Measurements from ENCODE around the gene ZSCAN1.
A peak's percentile ranks its signal among the peaks of the same experiment; 100 is the strongest.
"Not testable (repeated sequence)": the region's sequence is repeated elsewhere in the genome, so short reads cannot be mapped to it uniquely, and the experiment has no call there.

Gene ZSCAN1

DNA sequence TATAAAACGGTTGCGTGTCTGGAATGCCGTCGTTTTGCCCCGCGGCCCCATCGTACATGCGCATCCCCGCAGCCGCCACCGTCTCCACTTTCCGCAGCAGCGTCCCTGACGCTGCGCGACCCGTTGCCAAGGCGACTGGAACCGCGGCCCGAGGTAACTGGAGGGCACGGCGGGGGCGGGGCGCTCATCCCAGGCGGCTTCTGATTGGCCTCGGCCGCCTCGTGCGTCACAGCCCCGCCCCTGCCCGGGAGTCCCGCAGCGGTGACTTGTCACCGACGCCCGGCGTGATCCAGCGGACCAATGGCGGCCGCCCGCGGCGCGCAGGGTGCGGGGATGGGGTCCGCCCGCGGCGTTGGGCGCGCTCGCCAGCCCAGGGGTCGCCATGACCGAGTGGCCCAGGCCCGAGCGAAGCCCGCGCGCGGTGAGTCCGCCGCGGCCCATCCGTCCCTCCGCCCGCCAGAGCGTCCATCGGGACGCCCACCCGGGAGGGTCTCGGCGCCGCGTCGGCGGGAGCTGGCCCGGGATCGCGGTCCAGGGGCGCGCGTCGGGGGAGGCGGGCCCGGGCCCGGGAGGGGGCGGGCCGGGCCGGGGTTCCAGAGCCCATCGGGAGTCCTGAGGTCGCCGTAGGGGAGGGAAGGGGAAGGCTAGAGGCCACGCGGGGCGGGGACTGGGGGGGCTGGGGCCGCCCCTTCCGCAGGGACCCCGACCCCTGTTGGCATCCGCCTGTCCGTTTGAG, at the start of gene ZSCAN1:
Gene ZSCAN1 (plus strand): TSS at position 285 of the 736 bp plus-strand sequence. CDS start 3,812 bp downstream, outside the sequence.
- peak; percentile 21 for FAIRE-seq

DNA sequence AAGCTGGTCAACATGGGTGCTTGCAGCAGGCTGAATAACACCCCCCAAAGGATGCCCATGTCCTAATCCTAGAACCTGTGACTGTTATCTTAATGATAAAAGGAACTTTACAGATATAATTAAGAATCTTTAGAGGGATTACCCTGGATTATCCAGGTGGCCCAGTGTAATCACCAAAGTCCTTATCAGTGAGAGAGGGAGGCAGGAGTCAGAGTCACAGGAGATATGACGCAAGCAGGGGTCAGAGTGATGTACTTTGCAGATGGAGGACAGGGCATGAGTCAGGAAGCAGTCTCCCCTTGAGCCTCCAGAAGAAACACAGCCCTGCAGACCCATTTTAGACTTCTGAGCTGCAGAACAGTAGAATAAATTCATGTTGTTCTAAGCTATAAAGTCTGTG, 41.0 kb upstream of the ZSCAN1 start:
- no peak for FAIRE-seq

DNA sequence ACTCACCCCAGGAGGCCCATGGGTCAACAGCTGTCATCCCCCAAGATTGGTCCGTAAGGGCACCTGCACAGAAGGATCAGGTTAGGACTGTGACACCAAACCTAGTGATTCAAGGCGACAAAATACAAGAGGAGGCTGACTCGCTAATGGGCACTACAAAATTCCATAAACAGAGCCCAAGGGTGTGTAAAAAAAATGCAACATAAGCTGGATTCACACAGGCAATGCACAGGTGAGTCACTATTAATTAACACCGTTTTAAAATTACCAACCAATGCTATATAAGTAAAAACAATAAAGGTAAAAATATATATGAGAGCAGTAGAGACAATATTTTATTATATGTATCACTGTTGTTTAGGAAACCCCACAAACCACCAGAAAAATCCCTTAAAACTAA, 33.1 kb upstream of the ZSCAN1 start:
- no peak for FAIRE-seq

DNA sequence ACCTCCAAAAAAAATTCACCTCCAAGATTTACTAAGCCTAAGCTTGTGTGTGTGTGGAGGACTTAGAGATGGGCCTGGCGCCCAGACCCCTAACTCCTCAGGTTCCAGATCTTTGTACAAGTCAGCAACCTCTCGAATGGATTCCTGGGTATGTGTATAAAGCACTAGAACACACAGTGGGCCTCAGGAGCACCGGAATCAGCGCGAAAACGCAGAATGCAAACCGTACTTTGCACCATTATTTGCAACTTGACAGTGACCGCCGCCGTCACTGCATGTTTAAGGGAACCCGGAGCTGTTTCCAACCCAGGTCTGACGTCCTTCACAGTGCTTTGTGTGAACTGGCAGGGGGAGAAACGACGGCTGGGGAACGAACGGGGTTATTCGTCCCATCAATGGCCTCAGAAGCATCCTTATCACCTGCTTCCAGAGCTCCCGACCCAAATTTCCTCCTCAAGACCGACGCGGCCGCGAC, 31.9 kb upstream of the ZSCAN1 start:
- FAIRE-seq = no peak

- FAIRE-seq = no peak
Observed at GRCh38 chr19:58002384-58003173, 31.2 kb upstream of the ZSCAN1 start, which contains the start of gene ZNF606. Gene ZNF606 (minus strand): TSS chr19:58002820. CDS start chr19:58001319, 1,501 bp downstream.

GRCh38 chr19:58003174-58003828, 30.5 kb upstream of the ZSCAN1 start:
- FAIRE-seq = no peak

DNA sequence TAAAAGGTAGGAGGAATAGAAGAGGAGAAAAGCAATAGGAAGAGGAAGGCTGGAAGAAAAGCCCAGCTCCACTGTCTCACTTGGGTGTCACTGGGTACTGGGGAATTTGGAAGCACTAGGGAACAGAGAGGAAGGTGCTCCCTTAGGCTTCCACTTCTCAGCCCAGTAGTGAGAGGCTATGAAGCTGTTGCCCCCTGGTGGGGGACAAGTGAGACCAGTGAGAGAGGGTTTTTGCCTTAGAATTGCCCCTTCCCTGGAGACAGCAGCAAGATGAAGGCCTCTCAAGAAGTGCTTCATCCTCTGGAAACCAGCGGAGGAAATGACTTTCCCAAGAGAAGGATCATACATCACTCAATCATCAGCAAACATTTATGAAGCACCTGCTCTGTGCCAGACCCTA, 26.5 kb upstream of the ZSCAN1 start:
- no peak for FAIRE-seq

GRCh38 chr19:58008877-58009276, 24.9 kb upstream of the ZSCAN1 start:
- not testable (repeated sequence) for FAIRE-seq

DNA sequence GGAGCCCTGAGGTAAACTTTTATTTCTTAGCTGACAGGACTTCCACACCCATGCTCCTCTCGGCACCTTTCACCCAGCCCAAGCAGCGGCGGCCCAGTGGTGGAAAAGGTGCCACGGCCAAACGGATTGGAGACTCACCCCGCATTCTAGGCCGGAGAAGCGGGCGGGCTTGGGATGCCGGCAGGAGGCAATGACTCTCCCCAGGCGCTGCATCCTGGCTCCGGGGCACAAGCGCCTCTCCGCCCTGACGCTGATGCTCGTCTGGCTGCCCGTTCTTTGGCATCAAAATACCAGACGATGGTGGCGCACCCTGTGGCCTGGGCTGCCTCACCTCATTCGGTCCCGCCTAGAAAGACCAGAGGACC, 24.5 kb upstream of the ZSCAN1 start:
- no peak for FAIRE-seq

- FAIRE-seq = no peak
Observed at GRCh38 chr19:58009666-58010301, 24.0 kb upstream of the ZSCAN1 start.

- FAIRE-seq = no peak
Observed at GRCh38 chr19:58010507-58010906, 23.3 kb upstream of the ZSCAN1 start.

DNA sequence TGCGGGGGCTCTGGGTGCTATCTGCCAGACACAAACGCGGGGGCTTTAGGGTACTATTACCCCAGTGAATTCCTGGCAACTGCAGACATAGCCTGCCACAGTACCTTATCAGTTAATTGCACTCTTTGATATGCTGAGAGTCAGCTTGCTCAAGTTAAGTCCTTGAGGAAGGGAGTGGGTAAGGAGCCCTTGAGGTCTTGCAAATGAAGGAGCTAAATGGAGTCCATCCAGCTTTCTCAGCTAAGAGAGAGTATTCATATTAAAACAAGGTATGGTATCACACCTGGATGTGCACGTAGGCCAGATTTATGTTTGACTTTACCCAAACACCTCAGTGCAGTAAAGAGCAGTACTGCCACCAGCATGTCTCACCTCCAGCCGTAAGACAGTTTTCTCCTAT, 19.7 kb upstream of the ZSCAN1 start:
- FAIRE-seq = no peak

DNA sequence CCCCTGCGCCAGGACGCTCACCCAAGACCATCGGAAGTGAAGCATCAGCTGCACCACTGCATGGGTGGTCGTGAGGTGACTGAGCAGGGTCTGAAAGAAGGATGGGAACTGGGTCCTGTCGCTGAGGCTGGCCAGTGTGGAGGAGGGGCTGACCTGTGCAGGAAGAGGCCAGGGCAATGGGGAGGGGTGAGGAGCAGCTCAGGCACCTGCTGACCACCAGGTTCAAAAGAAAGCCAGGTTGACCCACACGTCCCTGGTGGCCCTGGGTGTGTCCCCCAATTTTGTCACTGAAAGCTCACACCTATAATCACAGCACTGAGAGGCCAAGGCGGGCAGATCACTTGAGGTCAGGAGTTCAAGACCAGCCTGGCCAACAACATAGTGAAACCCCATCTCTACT, 13.7 kb upstream of the ZSCAN1 start:
- FAIRE-seq = no peak

- no peak for FAIRE-seq
Observed at GRCh38 chr19:58021541-58022282, 12.1 kb upstream of the ZSCAN1 start.

GRCh38 chr19:58022283-58022660, 11.6 kb upstream of the ZSCAN1 start:
- no peak for FAIRE-seq

- FAIRE-seq = no peak
Observed at GRCh38 chr19:58024661-58025060, 9.2 kb upstream of the ZSCAN1 start.

- FAIRE-seq = no peak
Observed at GRCh38 chr19:58034477-58034793, 610 bp downstream of the ZSCAN1 start.

GRCh38 chr19:58035863-58036262, 2.0 kb downstream of the ZSCAN1 start:
- no peak for FAIRE-seq

DNA sequence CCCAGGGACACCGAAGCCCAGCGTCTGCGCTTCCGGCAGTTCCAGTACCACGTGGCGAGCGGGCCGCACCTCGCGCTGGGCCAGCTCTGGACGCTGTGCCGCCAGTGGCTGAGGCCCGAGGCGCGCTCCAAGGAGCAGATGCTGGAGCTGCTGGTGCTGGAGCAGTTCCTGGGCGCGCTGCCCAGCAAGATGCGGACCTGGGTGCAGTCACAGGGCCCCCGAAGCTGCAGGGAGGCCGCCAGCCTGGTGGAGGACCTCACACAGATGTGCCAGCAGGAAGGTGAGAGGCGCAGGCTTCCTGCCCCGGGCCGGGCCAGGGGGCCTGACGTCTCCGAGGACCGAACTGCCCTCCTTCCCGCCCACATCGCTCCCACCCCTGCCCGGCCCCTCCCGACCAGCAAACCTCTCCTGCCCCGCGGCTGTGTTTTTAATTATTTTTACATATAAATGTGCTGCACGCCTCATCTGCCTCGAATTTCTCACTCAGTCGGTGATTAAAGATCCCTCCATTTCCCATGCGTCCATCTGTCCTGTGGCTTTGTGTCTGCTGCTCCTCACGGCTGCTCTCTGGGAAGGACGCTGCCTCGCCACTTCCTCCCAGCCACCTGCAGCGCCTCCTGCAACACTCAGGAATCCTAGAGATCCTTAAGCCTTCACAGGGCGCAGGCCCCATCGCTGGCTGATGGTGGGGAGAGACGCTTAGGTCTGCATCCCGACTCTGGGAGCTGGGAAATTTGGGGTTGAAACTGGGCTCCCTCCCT, 4.3 kb downstream of the ZSCAN1 start:
- no peak for FAIRE-seq

GRCh38 chr19:58038688-58039204, 4.9 kb downstream of the ZSCAN1 start:
- no peak for FAIRE-seq

- no peak for FAIRE-seq
Observed at GRCh38 chr19:58040751-58041525, 7.1 kb downstream of the ZSCAN1 start.
